Spleen (tissue), 7 donors: ENCODE data around the gene BDNF.

ENCODE experiments used
- POLR2A ChIP-seq, 3 donors: fragments of 450-650 bp; IDR thresholded peaks; one replicate each; pipeline ENCODE4 v1.5.1; 2017; ENCODE audit warnings: antibody characterized with exemption in 3 of 3, mild to moderate bottlenecking in 1 of 3
- POLR2AphosphoS5 ChIP-seq, 3 donors: sonication (generic); formaldehyde crosslinking; IDR thresholded peaks; one replicate each; pipeline ENCODE4 v1.5.1; 2017; ENCODE audit warnings: antibody characterized with exemption in 3 of 3
- TF ChIP-seq, protein P1 (sequence below), 11 experiments: fragments of 200-600 bp in 7 of 11; fragments of 450-650 bp in 4 of 11; sonication (generic) in 4 of 11; IDR thresholded peaks in 8 of 11; conservative IDR thresholded peaks in 3 of 11; 1 replicate in 7 of 11; 2 replicates in 4 of 11; pipeline versions ENCODE4 v1.4.0 to v1.8.0; 2016 to 2021; ENCODE audit warnings: antibody characterized with exemption in 11 of 11, inconsistent platforms in 4 of 11, mild to moderate bottlenecking in 1 of 11
- donor health status: DM: no; HTN: no; CAD: no; lungs with moderate emphysema.
- donor health status: DM: no; HTN: no; CAD: no.
- donor health status: DM: no; HTN: no; CAD: no.

- TF ChIP-seq, protein P1, sequence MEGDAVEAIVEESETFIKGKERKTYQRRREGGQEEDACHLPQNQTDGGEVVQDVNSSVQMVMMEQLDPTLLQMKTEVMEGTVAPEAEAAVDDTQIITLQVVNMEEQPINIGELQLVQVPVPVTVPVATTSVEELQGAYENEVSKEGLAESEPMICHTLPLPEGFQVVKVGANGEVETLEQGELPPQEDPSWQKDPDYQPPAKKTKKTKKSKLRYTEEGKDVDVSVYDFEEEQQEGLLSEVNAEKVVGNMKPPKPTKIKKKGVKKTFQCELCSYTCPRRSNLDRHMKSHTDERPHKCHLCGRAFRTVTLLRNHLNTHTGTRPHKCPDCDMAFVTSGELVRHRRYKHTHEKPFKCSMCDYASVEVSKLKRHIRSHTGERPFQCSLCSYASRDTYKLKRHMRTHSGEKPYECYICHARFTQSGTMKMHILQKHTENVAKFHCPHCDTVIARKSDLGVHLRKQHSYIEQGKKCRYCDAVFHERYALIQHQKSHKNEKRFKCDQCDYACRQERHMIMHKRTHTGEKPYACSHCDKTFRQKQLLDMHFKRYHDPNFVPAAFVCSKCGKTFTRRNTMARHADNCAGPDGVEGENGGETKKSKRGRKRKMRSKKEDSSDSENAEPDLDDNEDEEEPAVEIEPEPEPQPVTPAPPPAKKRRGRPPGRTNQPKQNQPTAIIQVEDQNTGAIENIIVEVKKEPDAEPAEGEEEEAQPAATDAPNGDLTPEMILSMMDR (IDR thresholded peaks at IDR 0.05 in 8 of 11, conservative IDR thresholded peaks at IDR 0.05 in 3 of 11): no peak
- TF ChIP-seq POLR2A (IDR thresholded peaks at IDR 0.05) (no peak), POLR2AphosphoS5 (IDR thresholded peaks at IDR 0.05) (no peak)
These were observed 74.8 kb downstream of the BDNF start for GRCh38 chr11:27625347-27625912.
